H1 (cell line): ENCODE measurements around the gene KLF8. TPM values are rescaled to one million over a fixed set of nuclear protein-coding genes. Genes with fewer than 3 reads are reported as not detected.

Experiments
- CBX8 ChIP-seq: fragments of 300-800, 300-1000 bp; sonication (generic); IDR thresholded peaks from 2 replicates; pipeline ENCODE4 v1.7.1; 2016; ENCODE audit warnings: low read depth, low read length, borderline replicate concordance
- CHD1 ChIP-seq: IDR thresholded peaks from 2 replicates; pipeline ENCODE4 v1.6.1; 2012; ENCODE audit warnings: low read depth, low read length, improper control_type of control experiment
- HDAC2 ChIP-seq, 2 experiments: fragments of 300-600 bp in 1 of 2; sonication (generic) in 1 of 2; IDR thresholded peaks; 2 replicates each; pipeline ENCODE4 v1.6.1; 2011 to 2012; ENCODE audit warnings: low read depth in 2 of 2, low read length in 2 of 2, mild to moderate bottlenecking in 2 of 2, moderate library complexity in 2 of 2, borderline replicate concordance in 1 of 2, inconsistent platforms in 1 of 2
- MAFK ChIP-seq: IDR thresholded peaks from 2 replicates; pipeline ENCODE4 v1.6.1; 2012; ENCODE audit warnings: low read depth, mild to moderate bottlenecking, improper control_type of control experiment, low read length
- polyA plus RNA-seq, 7 experiments: library from polyadenylated mRNA; depleted of rRNA in 3 of 7; stranded (reverse) in 5 of 7; unstranded in 2 of 7; fragments of >200 nt in 5 of 7; fragments of 200-250 nt in 2 of 7; gene quantifications; 1 replicate in 5 of 7; 2 replicates in 1 of 7; 4 replicates in 1 of 7; pipeline versions ENCODE4 v1.2.1 to v1.2.3, GENCODE V29; 2011 to 2013; ENCODE audit warnings: missing spikeins in 2 of 7, mixed read lengths in 2 of 7
- total RNA-seq: library from RNA; stranded (reverse); fragmentation: NEBNext Ultra II Directional; extraction: Animal tissue kit (Norgen Biotek cat#: 25700); gene quantifications from 2 replicates; pipeline ENCODE4 v1.2.1, GENCODE V29; 2021
- TF ChIP-seq, protein P1 (sequence below): fragments of 300-600 bp; sonication (generic); IDR thresholded peaks from 2 replicates; pipeline ENCODE4 v1.7.1; 2012; ENCODE audit warnings: low read length, moderate library complexity, mild to moderate bottlenecking, inconsistent platforms; ENCODE audit not compliant: insufficient replicate concordance

KLF8 gene
- total and polyA plus RNA-seq, 2 of the 8 experiments (the other 6 are each of a cell fraction or from before 2014, with no cell fraction given), result 11.5 to 15.3 TPM

GRCh38 chrX:56268888-56269287 lies 36.7 kb downstream of the KLF8 start (continued):
- TF ChIP-seq, protein P1, sequence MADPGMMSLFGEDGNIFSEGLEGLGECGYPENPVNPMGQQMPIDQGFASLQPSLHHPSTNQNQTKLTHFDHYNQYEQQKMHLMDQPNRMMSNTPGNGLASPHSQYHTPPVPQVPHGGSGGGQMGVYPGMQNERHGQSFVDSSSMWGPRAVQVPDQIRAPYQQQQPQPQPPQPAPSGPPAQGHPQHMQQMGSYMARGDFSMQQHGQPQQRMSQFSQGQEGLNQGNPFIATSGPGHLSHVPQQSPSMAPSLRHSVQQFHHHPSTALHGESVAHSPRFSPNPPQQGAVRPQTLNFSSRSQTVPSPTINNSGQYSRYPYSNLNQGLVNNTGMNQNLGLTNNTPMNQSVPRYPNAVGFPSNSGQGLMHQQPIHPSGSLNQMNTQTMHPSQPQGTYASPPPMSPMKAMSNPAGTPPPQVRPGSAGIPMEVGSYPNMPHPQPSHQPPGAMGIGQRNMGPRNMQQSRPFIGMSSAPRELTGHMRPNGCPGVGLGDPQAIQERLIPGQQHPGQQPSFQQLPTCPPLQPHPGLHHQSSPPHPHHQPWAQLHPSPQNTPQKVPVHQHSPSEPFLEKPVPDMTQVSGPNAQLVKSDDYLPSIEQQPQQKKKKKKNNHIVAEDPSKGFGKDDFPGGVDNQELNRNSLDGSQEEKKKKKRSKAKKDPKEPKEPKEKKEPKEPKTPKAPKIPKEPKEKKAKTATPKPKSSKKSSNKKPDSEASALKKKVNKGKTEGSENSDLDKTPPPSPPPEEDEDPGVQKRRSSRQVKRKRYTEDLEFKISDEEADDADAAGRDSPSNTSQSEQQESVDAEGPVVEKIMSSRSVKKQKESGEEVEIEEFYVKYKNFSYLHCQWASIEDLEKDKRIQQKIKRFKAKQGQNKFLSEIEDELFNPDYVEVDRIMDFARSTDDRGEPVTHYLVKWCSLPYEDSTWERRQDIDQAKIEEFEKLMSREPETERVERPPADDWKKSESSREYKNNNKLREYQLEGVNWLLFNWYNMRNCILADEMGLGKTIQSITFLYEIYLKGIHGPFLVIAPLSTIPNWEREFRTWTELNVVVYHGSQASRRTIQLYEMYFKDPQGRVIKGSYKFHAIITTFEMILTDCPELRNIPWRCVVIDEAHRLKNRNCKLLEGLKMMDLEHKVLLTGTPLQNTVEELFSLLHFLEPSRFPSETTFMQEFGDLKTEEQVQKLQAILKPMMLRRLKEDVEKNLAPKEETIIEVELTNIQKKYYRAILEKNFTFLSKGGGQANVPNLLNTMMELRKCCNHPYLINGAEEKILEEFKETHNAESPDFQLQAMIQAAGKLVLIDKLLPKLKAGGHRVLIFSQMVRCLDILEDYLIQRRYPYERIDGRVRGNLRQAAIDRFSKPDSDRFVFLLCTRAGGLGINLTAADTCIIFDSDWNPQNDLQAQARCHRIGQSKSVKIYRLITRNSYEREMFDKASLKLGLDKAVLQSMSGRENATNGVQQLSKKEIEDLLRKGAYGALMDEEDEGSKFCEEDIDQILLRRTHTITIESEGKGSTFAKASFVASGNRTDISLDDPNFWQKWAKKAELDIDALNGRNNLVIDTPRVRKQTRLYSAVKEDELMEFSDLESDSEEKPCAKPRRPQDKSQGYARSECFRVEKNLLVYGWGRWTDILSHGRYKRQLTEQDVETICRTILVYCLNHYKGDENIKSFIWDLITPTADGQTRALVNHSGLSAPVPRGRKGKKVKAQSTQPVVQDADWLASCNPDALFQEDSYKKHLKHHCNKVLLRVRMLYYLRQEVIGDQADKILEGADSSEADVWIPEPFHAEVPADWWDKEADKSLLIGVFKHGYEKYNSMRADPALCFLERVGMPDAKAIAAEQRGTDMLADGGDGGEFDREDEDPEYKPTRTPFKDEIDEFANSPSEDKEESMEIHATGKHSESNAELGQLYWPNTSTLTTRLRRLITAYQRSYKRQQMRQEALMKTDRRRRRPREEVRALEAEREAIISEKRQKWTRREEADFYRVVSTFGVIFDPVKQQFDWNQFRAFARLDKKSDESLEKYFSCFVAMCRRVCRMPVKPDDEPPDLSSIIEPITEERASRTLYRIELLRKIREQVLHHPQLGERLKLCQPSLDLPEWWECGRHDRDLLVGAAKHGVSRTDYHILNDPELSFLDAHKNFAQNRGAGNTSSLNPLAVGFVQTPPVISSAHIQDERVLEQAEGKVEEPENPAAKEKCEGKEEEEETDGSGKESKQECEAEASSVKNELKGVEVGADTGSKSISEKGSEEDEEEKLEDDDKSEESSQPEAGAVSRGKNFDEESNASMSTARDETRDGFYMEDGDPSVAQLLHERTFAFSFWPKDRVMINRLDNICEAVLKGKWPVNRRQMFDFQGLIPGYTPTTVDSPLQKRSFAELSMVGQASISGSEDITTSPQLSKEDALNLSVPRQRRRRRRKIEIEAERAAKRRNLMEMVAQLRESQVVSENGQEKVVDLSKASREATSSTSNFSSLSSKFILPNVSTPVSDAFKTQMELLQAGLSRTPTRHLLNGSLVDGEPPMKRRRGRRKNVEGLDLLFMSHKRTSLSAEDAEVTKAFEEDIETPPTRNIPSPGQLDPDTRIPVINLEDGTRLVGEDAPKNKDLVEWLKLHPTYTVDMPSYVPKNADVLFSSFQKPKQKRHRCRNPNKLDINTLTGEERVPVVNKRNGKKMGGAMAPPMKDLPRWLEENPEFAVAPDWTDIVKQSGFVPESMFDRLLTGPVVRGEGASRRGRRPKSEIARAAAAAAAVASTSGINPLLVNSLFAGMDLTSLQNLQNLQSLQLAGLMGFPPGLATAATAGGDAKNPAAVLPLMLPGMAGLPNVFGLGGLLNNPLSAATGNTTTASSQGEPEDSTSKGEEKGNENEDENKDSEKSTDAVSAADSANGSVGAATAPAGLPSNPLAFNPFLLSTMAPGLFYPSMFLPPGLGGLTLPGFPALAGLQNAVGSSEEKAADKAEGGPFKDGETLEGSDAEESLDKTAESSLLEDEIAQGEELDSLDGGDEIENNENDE, result no peak
- TF ChIP-seq CHD1 (no peak), CBX8 (no peak), MAFK (no peak), HDAC2 (IDR thresholded peaks at IDR 0.05; ENCODE audit: borderline replicate concordance in 1 of 2, low read depth in 2 of 2, low read length in 2 of 2) (no peak)
